ENCODE data around the gene LBH.

DNA sequence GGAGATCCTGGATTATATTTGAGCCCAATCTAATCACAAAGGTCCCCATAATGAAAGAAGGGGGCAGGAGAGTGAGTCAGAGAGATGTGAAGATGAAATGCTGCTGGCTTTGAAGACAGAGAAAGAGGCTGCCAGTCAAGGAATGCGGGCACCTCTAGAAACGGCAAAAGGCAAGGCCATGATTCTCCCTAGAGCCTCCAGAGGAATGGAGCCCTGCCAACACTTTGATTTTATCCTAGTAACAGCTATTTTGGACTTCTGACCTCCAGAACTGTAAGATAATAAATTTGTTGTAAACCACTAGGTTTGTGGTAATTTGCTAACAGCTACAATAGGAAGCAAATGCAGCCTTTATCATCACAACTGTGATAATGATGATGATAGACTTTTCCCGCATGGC is 32.9 kb downstream of the LBH start:
- TF ChIP-seq, protein P1, sequence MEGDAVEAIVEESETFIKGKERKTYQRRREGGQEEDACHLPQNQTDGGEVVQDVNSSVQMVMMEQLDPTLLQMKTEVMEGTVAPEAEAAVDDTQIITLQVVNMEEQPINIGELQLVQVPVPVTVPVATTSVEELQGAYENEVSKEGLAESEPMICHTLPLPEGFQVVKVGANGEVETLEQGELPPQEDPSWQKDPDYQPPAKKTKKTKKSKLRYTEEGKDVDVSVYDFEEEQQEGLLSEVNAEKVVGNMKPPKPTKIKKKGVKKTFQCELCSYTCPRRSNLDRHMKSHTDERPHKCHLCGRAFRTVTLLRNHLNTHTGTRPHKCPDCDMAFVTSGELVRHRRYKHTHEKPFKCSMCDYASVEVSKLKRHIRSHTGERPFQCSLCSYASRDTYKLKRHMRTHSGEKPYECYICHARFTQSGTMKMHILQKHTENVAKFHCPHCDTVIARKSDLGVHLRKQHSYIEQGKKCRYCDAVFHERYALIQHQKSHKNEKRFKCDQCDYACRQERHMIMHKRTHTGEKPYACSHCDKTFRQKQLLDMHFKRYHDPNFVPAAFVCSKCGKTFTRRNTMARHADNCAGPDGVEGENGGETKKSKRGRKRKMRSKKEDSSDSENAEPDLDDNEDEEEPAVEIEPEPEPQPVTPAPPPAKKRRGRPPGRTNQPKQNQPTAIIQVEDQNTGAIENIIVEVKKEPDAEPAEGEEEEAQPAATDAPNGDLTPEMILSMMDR (IDR thresholded peaks at IDR 0.05): no peak
- no peak for TF ChIP-seq POLR2A (IDR thresholded peaks at IDR 0.05)

Measured in lower leg skin (tissue), 3 donors.